Measurements from ENCODE around the gene MAN1B1.

Gene MAN1B1

GRCh38 chr9:137067860-137068538 lies 18.8 kb upstream of the MAN1B1 start:
- Histone ChIP-seq H3K4me2 (ENCODE audit: low read depth, low read length) (peak overlapping the region; percentile 97; the same call in 1 of the 2 replicates), H3K9ac (ENCODE audit: low read length) (no peak overlapping the region)

GRCh38 chr9:137068539-137069507 lies 18.0 kb upstream of the MAN1B1 start:
- no peaks in the 10 kb centered on the region for H3K9me3 ChIP-seq (replicated peaks; ENCODE audit: insufficient read depth, low read length)
- H3F3A ChIP-seq (ENCODE audit: insufficient read depth, low read length): peaks cover 10% of the 10 kb centered on the region
- peak overlapping the region; percentile 97 for H3K4me2 ChIP-seq (ENCODE audit: low read depth, low read length)
- no peaks in the 10 kb centered on the region for H3K27me3 ChIP-seq (replicated peaks; ENCODE audit: insufficient read depth, low read length)
- H3K79me2 ChIP-seq (ENCODE audit: low read length): peaks cover 29% of the 10 kb centered on the region
- no peak overlapping the region for H2AFZ ChIP-seq (ENCODE audit: low read length)
- H3K36me3 ChIP-seq (replicated peaks; ENCODE audit: insufficient read depth, low read length): no peaks in the 10 kb centered on the region
- H3K4me1 ChIP-seq (ENCODE audit: low read length): peaks cover 24% of the 10 kb centered on the region
- H3K27ac ChIP-seq (ENCODE audit: low read length): no peak overlapping the region
- peak overlapping the region; percentile 57; the same call in 1 of the 2 replicates for H3K9ac ChIP-seq (ENCODE audit: low read length)
- no peaks in the 10 kb centered on the region for H3K9me2 ChIP-seq (replicated peaks; ENCODE audit: insufficient read depth, low read length)
- 0 out of 2 replicates have a peak, but pooled peaks cover 3% of the 10 kb centered on the region for H4K20me1 ChIP-seq (ENCODE audit: insufficient read depth, low read length)
- no peak for DNase-seq
- H3K4me3 ChIP-seq (ENCODE audit: low read length): peak overlapping the region; percentile 86
- TF ChIP-seq EZH2 (optimal IDR thresholded peaks at IDR 0.05; ENCODE audit: low read depth, low read length): no peak
- TF ChIP-seq EZH2phosphoT487 (IDR thresholded peaks at IDR 0.05; ENCODE audit: low read length): no peak
- no peak for TF ChIP-seq CTCF (IDR thresholded peaks at IDR 0.05; ENCODE audit: low read length)

More at GRCh38 chr9:137067860-137068538, 18.8 kb upstream of the MAN1B1 start:
- Histone ChIP-seq H2AFZ (ENCODE audit: low read length) (peak overlapping the region; percentile 36; the same call in 1 of the 2 replicates), H4K20me1 (ENCODE audit: insufficient read depth, low read length) (0 out of 2 replicates have a peak, but pooled peaks cover 3% of the 10 kb centered on the region), H3K27ac (ENCODE audit: low read length) (peak overlapping the region; percentile 36; the same call in 1 of the 2 replicates), H3K9me3 (replicated peaks; ENCODE audit: insufficient read depth, low read length) (no peaks in the 10 kb centered on the region), H3K36me3 (replicated peaks; ENCODE audit: insufficient read depth, low read length) (no peaks in the 10 kb centered on the region), H3K9me2 (replicated peaks; ENCODE audit: insufficient read depth, low read length) (no peaks in the 10 kb centered on the region), H3K79me2 (ENCODE audit: low read length) (peaks cover 29% of the 10 kb centered on the region), H3K4me1 (ENCODE audit: low read length) (peaks cover 24% of the 10 kb centered on the region), H3K4me3 (ENCODE audit: low read length) (no peak overlapping the region), H3K27me3 (replicated peaks; ENCODE audit: insufficient read depth, low read length) (no peaks in the 10 kb centered on the region), H3F3A (ENCODE audit: insufficient read depth, low read length) (peaks cover 10% of the 10 kb centered on the region)
- DNase-seq: peak; percentile 86
- TF ChIP-seq CTCF (IDR thresholded peaks at IDR 0.05; ENCODE audit: low read length) (peak; percentile 55), EZH2phosphoT487 (IDR thresholded peaks at IDR 0.05; ENCODE audit: low read length) (no peak)

- Histone ChIP-seq H3K9me2 (replicated peaks; ENCODE audit: insufficient read depth, low read length) (no peaks in the 10 kb centered on the region), H2AFZ (ENCODE audit: low read length) (no peak overlapping the region), H3K27ac (ENCODE audit: low read length) (no peak overlapping the region), H3K36me3 (replicated peaks; ENCODE audit: insufficient read depth, low read length) (no peaks in the 10 kb centered on the region), H3K4me1 (ENCODE audit: low read length) (peaks cover 24% of the 10 kb centered on the region), H3K4me3 (ENCODE audit: low read length) (peak overlapping the region; percentile 86), H3K9me3 (replicated peaks; ENCODE audit: insufficient read depth, low read length) (no peaks in the 10 kb centered on the region), H3F3A (ENCODE audit: insufficient read depth, low read length) (peaks cover 10% of the 10 kb centered on the region), H3K9ac (ENCODE audit: low read length) (peak overlapping the region; percentile 57; the same call in 1 of the 2 replicates), H3K4me2 (ENCODE audit: low read depth, low read length) (peak overlapping the region; percentile 97), H4K20me1 (ENCODE audit: insufficient read depth, low read length) (0 out of 2 replicates have a peak, but pooled peaks cover 3% of the 10 kb centered on the region), H3K27me3 (replicated peaks; ENCODE audit: insufficient read depth, low read length) (no peaks in the 10 kb centered on the region), H3K79me2 (ENCODE audit: low read length) (peaks cover 29% of the 10 kb centered on the region)
- peak; percentile 12 for DNase-seq
- no peak for TF ChIP-seq CTCF (IDR thresholded peaks at IDR 0.05; ENCODE audit: low read length)
- no peak for TF ChIP-seq EZH2 (optimal IDR thresholded peaks at IDR 0.05; ENCODE audit: low read depth, low read length)
Measured at GRCh38 chr9:137069508-137070091, 17.2 kb upstream of the MAN1B1 start.

Measured in MM.1S (cell line).